IMR-90 (cell line): ENCODE data around the gene MYT1.

Experiments used
- POLR2A ChIP-seq: IDR thresholded peaks from 2 replicates; pipeline ENCODE4 v1.6.1; 2012; ENCODE audit warnings: mild to moderate bottlenecking, low read depth, low read length
- RAD21 ChIP-seq: IDR thresholded peaks from 2 replicates; pipeline ENCODE4 v1.6.1; 2012; ENCODE audit warnings: low read length, improper control_type of control experiment
- SMC3 ChIP-seq: fragments of 150-350 bp; IDR thresholded peaks from 2 replicates; pipeline ENCODE4 v1.6.1; 2016; ENCODE audit warnings: low read depth, mild to moderate bottlenecking, antibody characterized with exemption, low read length, moderate library complexity
- TF ChIP-seq, protein P1 (sequence below): conservative IDR thresholded peaks from 2 replicates; pipeline ENCODE4 v1.5.1; 2012; ENCODE audit warnings: mild to moderate bottlenecking, low read depth, low read length, improper control_type of control experiment

- no peak for TF ChIP-seq SMC3
- TF ChIP-seq POLR2A = no peak
- no peak for TF ChIP-seq RAD21
- TF ChIP-seq, protein P1, sequence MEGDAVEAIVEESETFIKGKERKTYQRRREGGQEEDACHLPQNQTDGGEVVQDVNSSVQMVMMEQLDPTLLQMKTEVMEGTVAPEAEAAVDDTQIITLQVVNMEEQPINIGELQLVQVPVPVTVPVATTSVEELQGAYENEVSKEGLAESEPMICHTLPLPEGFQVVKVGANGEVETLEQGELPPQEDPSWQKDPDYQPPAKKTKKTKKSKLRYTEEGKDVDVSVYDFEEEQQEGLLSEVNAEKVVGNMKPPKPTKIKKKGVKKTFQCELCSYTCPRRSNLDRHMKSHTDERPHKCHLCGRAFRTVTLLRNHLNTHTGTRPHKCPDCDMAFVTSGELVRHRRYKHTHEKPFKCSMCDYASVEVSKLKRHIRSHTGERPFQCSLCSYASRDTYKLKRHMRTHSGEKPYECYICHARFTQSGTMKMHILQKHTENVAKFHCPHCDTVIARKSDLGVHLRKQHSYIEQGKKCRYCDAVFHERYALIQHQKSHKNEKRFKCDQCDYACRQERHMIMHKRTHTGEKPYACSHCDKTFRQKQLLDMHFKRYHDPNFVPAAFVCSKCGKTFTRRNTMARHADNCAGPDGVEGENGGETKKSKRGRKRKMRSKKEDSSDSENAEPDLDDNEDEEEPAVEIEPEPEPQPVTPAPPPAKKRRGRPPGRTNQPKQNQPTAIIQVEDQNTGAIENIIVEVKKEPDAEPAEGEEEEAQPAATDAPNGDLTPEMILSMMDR = no peak
Measured at GRCh38 chr20:64212755-64213154, 48.5 kb downstream of the MYT1 start.
